GM12878 (cell line): ENCODE measurements around the gene RFWD3.

Experiments used
- ASH2L ChIP-seq: fragments of 300-600, 200-600 bp; sonication (generic); IDR thresholded peaks from 2 replicates; pipeline ENCODE4 v1.6.1; 2017; ENCODE audit warnings: low read depth, mild to moderate bottlenecking, borderline replicate concordance
- KDM1A ChIP-seq: fragments of 200-600 bp; sonication (generic); IDR thresholded peaks from 2 replicates; pipeline ENCODE4 v1.6.1; 2016; ENCODE audit warnings: borderline replicate concordance
- PBX3 ChIP-seq: IDR thresholded peaks from 2 replicates; pipeline ENCODE4 v1.6.1; 2011; ENCODE audit warnings: mild to moderate bottlenecking, low read depth, low read length, moderate library complexity; ENCODE audit not compliant: insufficient replicate concordance
- RFX5 ChIP-seq: IDR thresholded peaks from 2 replicates; pipeline ENCODE4 v1.6.1; 2011; ENCODE audit warnings: low read depth, low read length, improper control_type of control experiment
- SIX5 ChIP-seq: IDR thresholded peaks from 2 replicates; pipeline ENCODE4 v1.6.1; 2011; ENCODE audit warnings: mild to moderate bottlenecking, low read depth, low read length, moderate library complexity; ENCODE audit not compliant: severe bottlenecking
- ZNF274 ChIP-seq: IDR thresholded peaks from one replicate; pipeline ENCODE4 v1.8.0; 2011; ENCODE audit not compliant: insufficient read length, insufficient read depth
- TF ChIP-seq, protein P1 (sequence below): IDR thresholded peaks from 2 replicates; pipeline ENCODE4 v1.6.1; 2012; ENCODE audit warnings: low read depth, low read length, improper control_type of control experiment
- TF ChIP-seq, protein P2 (sequence below): fragments of 450-650 bp; IDR thresholded peaks from 2 replicates; pipeline ENCODE4 v1.6.1; 2017; ENCODE audit warnings: mild to moderate bottlenecking
- TF ChIP-seq, protein P3 (sequence below): fragments of 450-650 bp; IDR thresholded peaks from 2 replicates; pipeline ENCODE4 v1.6.1; 2018; ENCODE audit warnings: borderline replicate concordance, mild to moderate bottlenecking; ENCODE audit not compliant: partially characterized antibody

DNA sequence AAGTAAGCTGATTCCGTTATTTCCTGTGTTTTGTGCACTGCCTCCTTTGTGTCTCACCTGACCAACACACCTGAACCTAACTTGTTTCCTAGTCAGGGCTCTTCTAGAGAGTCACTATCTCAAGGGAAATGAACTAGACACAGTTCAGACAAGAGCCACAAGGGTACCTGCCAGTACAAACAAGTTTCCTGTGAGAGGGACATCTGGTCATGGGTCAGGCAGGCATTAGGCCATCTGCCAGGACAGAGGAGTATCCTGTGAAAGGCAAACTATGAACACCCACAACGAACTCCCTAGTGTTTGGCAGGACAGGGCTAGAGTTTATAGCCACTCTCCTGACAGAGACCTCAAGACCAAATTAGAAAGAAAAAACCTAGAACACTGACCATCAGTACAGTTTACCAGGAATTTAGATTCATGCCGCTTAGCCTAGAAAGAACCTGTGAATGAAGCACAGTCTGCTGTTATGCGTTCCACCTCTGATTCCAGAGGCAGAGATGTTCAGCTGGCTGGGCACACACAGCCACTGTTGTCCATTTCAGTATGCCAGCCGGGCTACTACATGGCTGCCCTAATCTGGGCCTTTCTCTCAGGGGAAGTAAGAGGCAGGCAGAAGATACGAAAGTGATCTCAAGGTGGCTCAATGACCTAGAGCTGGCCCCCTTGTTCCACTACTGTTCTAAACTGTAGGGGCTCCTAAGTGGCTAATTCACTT lies 39.0 kb downstream of the RFWD3 start:
- TF ChIP-seq, protein P1, sequence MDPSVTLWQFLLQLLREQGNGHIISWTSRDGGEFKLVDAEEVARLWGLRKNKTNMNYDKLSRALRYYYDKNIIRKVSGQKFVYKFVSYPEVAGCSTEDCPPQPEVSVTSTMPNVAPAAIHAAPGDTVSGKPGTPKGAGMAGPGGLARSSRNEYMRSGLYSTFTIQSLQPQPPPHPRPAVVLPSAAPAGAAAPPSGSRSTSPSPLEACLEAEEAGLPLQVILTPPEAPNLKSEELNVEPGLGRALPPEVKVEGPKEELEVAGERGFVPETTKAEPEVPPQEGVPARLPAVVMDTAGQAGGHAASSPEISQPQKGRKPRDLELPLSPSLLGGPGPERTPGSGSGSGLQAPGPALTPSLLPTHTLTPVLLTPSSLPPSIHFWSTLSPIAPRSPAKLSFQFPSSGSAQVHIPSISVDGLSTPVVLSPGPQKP, result no peak
- TF ChIP-seq, protein P2, sequence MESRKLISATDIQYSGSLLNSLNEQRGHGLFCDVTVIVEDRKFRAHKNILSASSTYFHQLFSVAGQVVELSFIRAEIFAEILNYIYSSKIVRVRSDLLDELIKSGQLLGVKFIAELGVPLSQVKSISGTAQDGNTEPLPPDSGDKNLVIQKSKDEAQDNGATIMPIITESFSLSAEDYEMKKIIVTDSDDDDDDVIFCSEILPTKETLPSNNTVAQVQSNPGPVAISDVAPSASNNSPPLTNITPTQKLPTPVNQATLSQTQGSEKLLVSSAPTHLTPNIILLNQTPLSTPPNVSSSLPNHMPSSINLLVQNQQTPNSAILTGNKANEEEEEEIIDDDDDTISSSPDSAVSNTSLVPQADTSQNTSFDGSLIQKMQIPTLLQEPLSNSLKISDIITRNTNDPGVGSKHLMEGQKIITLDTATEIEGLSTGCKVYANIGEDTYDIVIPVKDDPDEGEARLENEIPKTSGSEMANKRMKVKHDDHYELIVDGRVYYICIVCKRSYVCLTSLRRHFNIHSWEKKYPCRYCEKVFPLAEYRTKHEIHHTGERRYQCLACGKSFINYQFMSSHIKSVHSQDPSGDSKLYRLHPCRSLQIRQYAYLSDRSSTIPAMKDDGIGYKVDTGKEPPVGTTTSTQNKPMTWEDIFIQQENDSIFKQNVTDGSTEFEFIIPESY, result no peak
- TF ChIP-seq RFX5 (no peak), SIX5 (no peak), KDM1A (no peak), ASH2L (no peak), PBX3 (no peak), ZNF274 (no peak)
- TF ChIP-seq, protein P3, sequence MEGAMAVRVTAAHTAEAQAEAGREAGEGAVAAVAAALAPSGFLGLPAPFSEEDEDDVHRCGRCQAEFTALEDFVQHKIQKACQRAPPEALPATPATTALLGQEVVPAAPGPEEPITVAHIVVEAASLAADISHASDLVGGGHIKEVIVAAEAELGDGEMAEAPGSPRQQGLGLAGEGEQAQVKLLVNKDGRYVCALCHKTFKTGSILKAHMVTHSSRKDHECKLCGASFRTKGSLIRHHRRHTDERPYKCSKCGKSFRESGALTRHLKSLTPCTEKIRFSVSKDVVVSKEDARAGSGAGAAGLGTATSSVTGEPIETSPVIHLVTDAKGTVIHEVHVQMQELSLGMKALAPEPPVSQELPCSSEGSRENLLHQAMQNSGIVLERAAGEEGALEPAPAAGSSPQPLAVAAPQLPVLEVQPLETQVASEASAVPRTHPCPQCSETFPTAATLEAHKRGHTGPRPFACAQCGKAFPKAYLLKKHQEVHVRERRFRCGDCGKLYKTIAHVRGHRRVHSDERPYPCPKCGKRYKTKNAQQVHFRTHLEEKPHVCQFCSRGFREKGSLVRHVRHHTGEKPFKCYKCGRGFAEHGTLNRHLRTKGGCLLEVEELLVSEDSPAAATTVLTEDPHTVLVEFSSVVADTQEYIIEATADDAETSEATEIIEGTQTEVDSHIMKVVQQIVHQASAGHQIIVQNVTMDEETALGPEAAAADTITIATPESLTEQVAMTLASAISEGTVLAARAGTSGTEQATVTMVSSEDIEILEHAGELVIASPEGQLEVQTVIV, result no peak
